Activated T-helper 1 cell treated with anti-CD3 and anti-CD28 coated beads, Interleukin-12 subunit alpha, Interleukin-12 subunit beta, Interleukin-2, Interleukin-4 antibody, amounts not matched to agents 30 ng/mL and 10 ng/mL and 1 ng/mL, durations not matched to agents 14 hours and 24 hours and 36 hours (primary cell): Measurements from ENCODE around the gene CKB. TPM values are rescaled to one million over a fixed set of nuclear protein-coding genes. Genes with fewer than 3 reads are reported as not detected.
A peak's percentile ranks its signal among the peaks of the same experiment; 100 is the strongest.

Experiments
- DNase-seq: peaks from one replicate; pipeline ENCODE4 v3.0.0; 2021; ENCODE audit warnings: low spot score
- H3K27ac Mint-ChIP-seq: one replicate; pipeline ENCODE4 v1.8.0; 2021; ENCODE audit warnings: mild to moderate bottlenecking, mixed read lengths
- H3K27me3 Mint-ChIP-seq: one replicate; pipeline ENCODE4 v1.8.0; 2022; ENCODE audit warnings: mild to moderate bottlenecking, moderate library complexity, mixed read lengths; ENCODE audit not compliant: insufficient read depth
- H3K36me3 Mint-ChIP-seq: one replicate; pipeline ENCODE4 v1.8.0; 2021; ENCODE audit warnings: low read depth, mixed read lengths
- H3K4me1 Mint-ChIP-seq: one replicate; pipeline ENCODE4 v1.8.0; 2021; ENCODE audit warnings: low read depth, mixed read lengths
- H3K4me3 Mint-ChIP-seq: one replicate; pipeline ENCODE4 v1.8.0; 2021; ENCODE audit warnings: mild to moderate bottlenecking, moderate library complexity, mixed read lengths
- H3K9me3 Mint-ChIP-seq: one replicate; pipeline ENCODE4 v1.8.0; 2021; ENCODE audit warnings: mixed read lengths
- intact Hi-C: fragments of 100-400 bp; cut with micrococcal nuclease; formaldehyde crosslinking; loops from one replicate; pipeline ENCODE4 v1.15.1; 2024
- total RNA-seq: library from RNA; stranded (reverse); gene quantifications from 2 replicates; pipeline ENCODE4 v1.2.3, GENCODE V29; 2022

The CKB gene
- total RNA-seq, 1 donor from 2014 or later: 16.0 TPM

GRCh38 chr14:103538291-103539055 is 15.8 kb upstream of the CKB start:
- no peak for DNase-seq
- Mint-ChIP-seq H3K27ac (no peak overlapping the region), H3K27me3 (no peaks in the 10 kb centered on the region), H3K36me3 (no peaks in the 10 kb centered on the region), H3K4me1 (no peaks in the 10 kb centered on the region), H3K9me3 (no peaks in the 10 kb centered on the region), H3K4me3 (no peak overlapping the region)
- intact Hi-C loops: no loop called here

GRCh38 chr14:103537175-103537990 is 14.8 kb upstream of the CKB start:
- Mint-ChIP-seq H3K4me3 (no peak overlapping the region), H3K4me1 (no peaks in the 10 kb centered on the region), H3K9me3 (no peaks in the 10 kb centered on the region), H3K27me3 (no peaks in the 10 kb centered on the region), H3K36me3 (no peaks in the 10 kb centered on the region), H3K27ac (no peak overlapping the region)
- DNase-seq: no peak
- intact Hi-C loops: no loop called here

GRCh38 chr14:103536693-103537092 is 14.1 kb upstream of the CKB start:
- Mint-ChIP-seq H3K4me3 (no peak overlapping the region), H3K36me3 (no peaks in the 10 kb centered on the region), H3K9me3 (no peaks in the 10 kb centered on the region), H3K4me1 (no peaks in the 10 kb centered on the region), H3K27me3 (no peaks in the 10 kb centered on the region), H3K27ac (no peak overlapping the region)
- intact Hi-C loops: no loop called here
- no peak for DNase-seq

GRCh38 chr14:103535891-103536565 is 13.4 kb upstream of the CKB start:
- intact Hi-C loops: no loop called here
- Mint-ChIP-seq H3K4me1 (no peaks in the 10 kb centered on the region), H3K9me3 (no peaks in the 10 kb centered on the region), H3K27ac (no peak overlapping the region), H3K36me3 (peaks cover 2% of the 10 kb centered on the region), H3K27me3 (no peaks in the 10 kb centered on the region), H3K4me3 (no peak overlapping the region)
- no peak for DNase-seq

- H3K27me3 Mint-ChIP-seq: no peaks in the 10 kb centered on the region
- H3K4me1 Mint-ChIP-seq: peaks cover 5% of the 10 kb centered on the region
- H3K9me3 Mint-ChIP-seq: no peaks in the 10 kb centered on the region
- DNase-seq: no peak
- H3K27ac Mint-ChIP-seq: no peak overlapping the region
- H3K4me3 Mint-ChIP-seq: no peak overlapping the region
- intact Hi-C loops: no loop called here
- H3K36me3 Mint-ChIP-seq: peaks cover 2% of the 10 kb centered on the region
Measured at GRCh38 chr14:103535081-103535890, 12.7 kb upstream of the CKB start.

GRCh38 chr14:103534576-103535061 is 12.0 kb upstream of the CKB start:
- Mint-ChIP-seq H3K27ac (no peak overlapping the region), H3K36me3 (peaks cover 3% of the 10 kb centered on the region), H3K4me3 (no peak overlapping the region), H3K4me1 (peaks cover 10% of the 10 kb centered on the region), H3K27me3 (no peaks in the 10 kb centered on the region), H3K9me3 (no peaks in the 10 kb centered on the region)
- no peak for DNase-seq
- intact Hi-C loops: no loop called here

GRCh38 chr14:103533999-103534575 is 11.5 kb upstream of the CKB start:
- no peaks in the 10 kb centered on the region for H3K9me3 Mint-ChIP-seq
- no peak for DNase-seq
- no peaks in the 10 kb centered on the region for H3K27me3 Mint-ChIP-seq
- peaks cover 12% of the 10 kb centered on the region for H3K4me1 Mint-ChIP-seq
- peaks cover 6% of the 10 kb centered on the region for H3K36me3 Mint-ChIP-seq
- intact Hi-C loops: no loop called here
- H3K4me3 Mint-ChIP-seq: no peak overlapping the region
- H3K27ac Mint-ChIP-seq: no peak overlapping the region

- no peaks in the 10 kb centered on the region for H3K27me3 Mint-ChIP-seq
- no peak overlapping the region for H3K27ac Mint-ChIP-seq
Measured at GRCh38 chr14:103533137-103533998, 10.7 kb upstream of the CKB start.

GRCh38 chr14:103532216-103533136 is 9.8 kb upstream of the CKB start:
- intact Hi-C loops: no loop called here
- Mint-ChIP-seq H3K27me3 (no peaks in the 10 kb centered on the region), H3K4me3 (no peak overlapping the region), H3K9me3 (no peaks in the 10 kb centered on the region), H3K4me1 (peaks cover 23% of the 10 kb centered on the region), H3K36me3 (peaks cover 6% of the 10 kb centered on the region), H3K27ac (no peak overlapping the region)
- DNase-seq: no peak

More at GRCh38 chr14:103533137-103533998, 10.7 kb upstream of the CKB start:
- intact Hi-C loops: no loop called here
- H3K4me1 Mint-ChIP-seq: peaks cover 17% of the 10 kb centered on the region
- H3K9me3 Mint-ChIP-seq: no peaks in the 10 kb centered on the region
- DNase-seq: no peak
- H3K36me3 Mint-ChIP-seq: peaks cover 6% of the 10 kb centered on the region
- H3K4me3 Mint-ChIP-seq: no peak overlapping the region

GRCh38 chr14:103531421-103532215 is 9.0 kb upstream of the CKB start:
- peak overlapping the region; percentile 65 for H3K4me3 Mint-ChIP-seq
- DNase-seq: no peak
- H3K36me3 Mint-ChIP-seq: peaks cover 6% of the 10 kb centered on the region
- peaks cover 29% of the 10 kb centered on the region for H3K4me1 Mint-ChIP-seq
- intact Hi-C loops: no loop called here
- H3K27ac Mint-ChIP-seq: no peak overlapping the region
- H3K9me3 Mint-ChIP-seq: no peaks in the 10 kb centered on the region
- no peaks in the 10 kb centered on the region for H3K27me3 Mint-ChIP-seq
